Omental fat pad (tissue), 4 donors: ENCODE results near the gene ZNF300. TPM values are rescaled to one million over a fixed set of nuclear protein-coding genes. Genes with fewer than 3 reads are reported as not detected.

Experiments used
- ATAC-seq: fragments of 150-250 bp; one replicate; pipeline ENCODE4 v1.9.1; 2016; ENCODE audit warnings: mild to moderate bottlenecking, moderate library complexity; ENCODE audit not compliant: low FRiP score
- DNase-seq: peaks from one replicate; pipeline ENCODE4 v3.0.0-alpha.2; 2019; ENCODE audit warnings: low spot score
- total RNA-seq, 4 donors: library from RNA; depleted of rRNA; stranded (reverse); fragments of >200 nt; gene quantifications; one replicate each; pipeline ENCODE4 v1.1.0, GENCODE V29; 2016
- TF ChIP-seq, protein P1 (sequence below), 3 donors: fragments of 450-650 bp; IDR thresholded peaks; one replicate each; pipeline ENCODE4 v1.5.1; 2016 to 2017; ENCODE audit warnings: antibody characterized with exemption in 3 of 3, mild to moderate bottlenecking in 3 of 3, moderate library complexity in 2 of 3

ZNF300 gene
- total RNA-seq, 4 donors from 2014 or later, result 3.0 to 6.9 (median 4.2) TPM

DNA sequence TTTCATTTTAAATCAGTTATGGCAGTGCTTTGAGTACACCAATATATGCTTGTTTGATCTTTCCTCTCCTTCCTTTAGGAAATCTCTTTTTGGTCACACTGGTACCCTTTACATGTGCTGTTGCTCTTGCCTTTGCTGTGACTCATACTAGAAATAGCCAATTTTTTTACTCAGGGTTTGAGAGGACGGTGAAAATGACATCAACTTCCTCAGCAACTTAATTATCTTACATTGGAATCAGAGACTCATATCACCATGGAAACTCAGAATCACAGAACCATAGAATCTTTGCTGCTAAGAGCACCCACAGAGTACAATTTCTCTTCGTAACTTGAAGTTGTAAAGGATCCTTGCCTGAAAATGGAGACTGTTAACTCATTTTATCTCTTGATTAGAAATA, 13.8 kb upstream of the ZNF300 start:
- ATAC-seq (no peak), DNase-seq (no peak)
- TF ChIP-seq, protein P1, sequence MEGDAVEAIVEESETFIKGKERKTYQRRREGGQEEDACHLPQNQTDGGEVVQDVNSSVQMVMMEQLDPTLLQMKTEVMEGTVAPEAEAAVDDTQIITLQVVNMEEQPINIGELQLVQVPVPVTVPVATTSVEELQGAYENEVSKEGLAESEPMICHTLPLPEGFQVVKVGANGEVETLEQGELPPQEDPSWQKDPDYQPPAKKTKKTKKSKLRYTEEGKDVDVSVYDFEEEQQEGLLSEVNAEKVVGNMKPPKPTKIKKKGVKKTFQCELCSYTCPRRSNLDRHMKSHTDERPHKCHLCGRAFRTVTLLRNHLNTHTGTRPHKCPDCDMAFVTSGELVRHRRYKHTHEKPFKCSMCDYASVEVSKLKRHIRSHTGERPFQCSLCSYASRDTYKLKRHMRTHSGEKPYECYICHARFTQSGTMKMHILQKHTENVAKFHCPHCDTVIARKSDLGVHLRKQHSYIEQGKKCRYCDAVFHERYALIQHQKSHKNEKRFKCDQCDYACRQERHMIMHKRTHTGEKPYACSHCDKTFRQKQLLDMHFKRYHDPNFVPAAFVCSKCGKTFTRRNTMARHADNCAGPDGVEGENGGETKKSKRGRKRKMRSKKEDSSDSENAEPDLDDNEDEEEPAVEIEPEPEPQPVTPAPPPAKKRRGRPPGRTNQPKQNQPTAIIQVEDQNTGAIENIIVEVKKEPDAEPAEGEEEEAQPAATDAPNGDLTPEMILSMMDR (IDR thresholded peaks at IDR 0.05), result no peak

GRCh38 chr5:150912312-150912814, 7.6 kb upstream of the ZNF300 start:
- DNase-seq (no peak), ATAC-seq (no peak)
- TF ChIP-seq, protein P1 (IDR thresholded peaks at IDR 0.05), result no peak

- DNase-seq, result no peak
- TF ChIP-seq, protein P1 (IDR thresholded peaks at IDR 0.05), result no peak
- ATAC-seq, result no peak
Measured at GRCh38 chr5:150905312-150905683, 518 bp upstream of the ZNF300 start.

DNA sequence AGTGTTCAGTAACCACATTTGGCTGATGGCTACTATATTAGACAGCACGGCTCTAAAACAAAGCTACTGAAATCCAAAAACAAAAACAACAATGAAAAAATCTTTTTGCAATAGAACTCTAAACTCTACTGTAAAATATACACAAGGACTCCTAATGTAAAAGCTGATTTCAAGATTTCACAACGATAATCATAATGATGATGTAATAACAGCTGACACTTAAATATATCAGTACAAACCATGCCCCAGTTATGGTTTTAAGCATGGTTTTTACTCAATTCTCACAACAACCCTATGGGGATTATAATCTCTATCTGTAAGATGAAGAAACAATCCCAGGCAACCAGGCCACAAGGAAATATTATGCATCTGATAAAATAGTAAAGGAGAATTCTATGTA, 3.3 kb downstream of the ZNF300 start:
- TF ChIP-seq, protein P1 (IDR thresholded peaks at IDR 0.05), result no peak
- ATAC-seq (no peak), DNase-seq (no peak)

- no peak for DNase-seq
- ATAC-seq, result no peak
- TF ChIP-seq, protein P1 (IDR thresholded peaks at IDR 0.05), result no peak
Measured at GRCh38 chr5:150895431-150896428, 9.1 kb downstream of the ZNF300 start.

DNA sequence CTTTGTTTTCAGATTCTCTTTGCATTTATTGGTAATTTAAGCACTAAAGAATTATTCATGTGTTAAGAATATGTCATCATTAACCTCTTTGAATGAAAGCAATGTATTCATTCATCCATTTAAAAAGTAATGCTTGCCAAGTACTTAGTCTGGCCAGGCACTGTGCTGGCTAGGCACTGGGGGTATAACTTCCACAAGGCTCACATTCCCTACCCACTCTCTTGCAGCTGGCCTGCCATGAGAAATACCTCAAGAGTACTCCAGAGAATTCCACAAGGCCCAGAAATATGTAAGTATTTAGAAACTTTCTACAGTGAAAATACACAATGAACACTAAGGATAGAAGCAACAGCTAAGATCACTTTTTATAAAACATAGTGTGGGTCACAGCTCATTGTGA, 25.4 kb downstream of the ZNF300 start:
- TF ChIP-seq, protein P1 (IDR thresholded peaks at IDR 0.05), result no peak
- DNase-seq (no peak), ATAC-seq (no peak)

DNA sequence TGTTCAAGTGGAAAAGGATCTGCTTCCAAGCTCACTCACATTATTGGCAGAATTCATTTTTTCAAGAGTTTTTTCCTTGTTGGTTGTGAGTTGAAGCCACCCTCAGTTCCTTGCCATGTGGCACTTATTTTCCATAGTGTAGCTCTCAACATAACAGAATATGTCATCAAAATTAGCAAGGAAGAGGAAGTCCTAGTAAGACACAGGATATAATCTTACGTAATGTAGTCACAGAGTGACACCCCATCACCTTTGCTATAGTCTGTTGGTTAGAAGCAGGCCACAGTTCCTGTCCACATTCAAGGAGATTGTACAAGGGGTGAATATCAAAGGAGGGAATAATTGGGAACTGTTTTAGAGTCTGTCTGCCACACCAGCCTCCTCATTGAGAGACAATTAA, 42.7 kb downstream of the ZNF300 start:
- ATAC-seq (no peak), DNase-seq (no peak)
- TF ChIP-seq, protein P1 (IDR thresholded peaks at IDR 0.05), result no peak
